H1 (cell line): ENCODE data around the gene MYNN. TPM values are rescaled to one million over a fixed set of nuclear protein-coding genes. Genes with fewer than 3 reads are reported as not detected.

Source experiments
- ATF3 ChIP-seq: IDR thresholded peaks from 2 replicates; pipeline ENCODE4 v1.6.1; 2011; ENCODE audit warnings: low read depth, mild to moderate bottlenecking, low read length; ENCODE audit not compliant: insufficient read depth
- BRCA1 ChIP-seq: IDR thresholded peaks from 2 replicates; pipeline ENCODE4 v1.6.1; 2012; ENCODE audit warnings: low read depth, low read length, improper control_type of control experiment
- CHD1 ChIP-seq: IDR thresholded peaks from 2 replicates; pipeline ENCODE4 v1.6.1; 2012; ENCODE audit warnings: low read depth, low read length, improper control_type of control experiment
- CHD2 ChIP-seq: IDR thresholded peaks from 2 replicates; pipeline ENCODE4 v1.6.1; 2012; ENCODE audit warnings: low read length, improper control_type of control experiment
- CHD7 ChIP-seq: fragments of 300-600 bp; sonication (generic); IDR thresholded peaks from 2 replicates; pipeline ENCODE4 v1.7.1; 2012; ENCODE audit warnings: low read length, moderate library complexity, mild to moderate bottlenecking, inconsistent platforms; ENCODE audit not compliant: insufficient replicate concordance
- CTBP2 ChIP-seq: IDR thresholded peaks from 2 replicates; pipeline ENCODE4 v1.7.0; 2011; ENCODE audit warnings: borderline replicate concordance, mild to moderate bottlenecking, moderate library complexity, mixed read lengths, low read length; ENCODE audit not compliant: insufficient read depth, insufficient read length
- EGR1 ChIP-seq: IDR thresholded peaks from 2 replicates; pipeline ENCODE4 v1.6.1; 2011; ENCODE audit warnings: low read depth, low read length, borderline replicate concordance
- GABPA ChIP-seq: IDR thresholded peaks from 2 replicates; pipeline ENCODE4 v1.6.1; 2011; ENCODE audit warnings: mild to moderate bottlenecking, low read length, moderate library complexity, borderline replicate concordance; ENCODE audit not compliant: insufficient read depth
- HDAC6 ChIP-seq: IDR thresholded peaks from one replicate; pipeline ENCODE4 v1.7.1; 2012; ENCODE audit warnings: low read depth, mild to moderate bottlenecking, inconsistent platforms, low read length, moderate library complexity
- KDM4A ChIP-seq: IDR thresholded peaks from one replicate; pipeline ENCODE4 v1.7.1; 2012; ENCODE audit warnings: low read depth, mild to moderate bottlenecking, moderate library complexity, low read length, inconsistent platforms; ENCODE audit not compliant: severe bottlenecking
- SAP30 ChIP-seq: fragments of 300-600 bp; sonication (generic); IDR thresholded peaks from 2 replicates; pipeline ENCODE4 v1.7.1; 2012; ENCODE audit warnings: low read length, moderate library complexity, mild to moderate bottlenecking, inconsistent platforms; ENCODE audit not compliant: insufficient read depth, insufficient replicate concordance
- polyA plus RNA-seq, 7 experiments: library from polyadenylated mRNA; depleted of rRNA in 3 of 7; stranded (reverse) in 5 of 7; unstranded in 2 of 7; fragments of >200 nt in 5 of 7; fragments of 200-250 nt in 2 of 7; gene quantifications; 1 replicate in 5 of 7; 2 replicates in 1 of 7; 4 replicates in 1 of 7; pipeline versions ENCODE4 v1.2.1 to v1.2.3, GENCODE V29; 2011 to 2013; ENCODE audit warnings: missing spikeins in 2 of 7, mixed read lengths in 2 of 7
- total RNA-seq: library from RNA; stranded (reverse); fragmentation: NEBNext Ultra II Directional; extraction: Animal tissue kit (Norgen Biotek cat#: 25700); gene quantifications from 2 replicates; pipeline ENCODE4 v1.2.1, GENCODE V29; 2021

MYNN gene
- total and polyA plus RNA-seq, 2 of the 8 experiments (the other 6 are each of a cell fraction or from before 2014, with no cell fraction given) = 7.3 to 15.2 TPM

- TF ChIP-seq CHD7 = no peak
- TF ChIP-seq HDAC6 = no peak
- TF ChIP-seq ATF3 = no peak
- TF ChIP-seq CHD1 = no peak
- no peak for TF ChIP-seq SAP30
- no peak for TF ChIP-seq CTBP2
- TF ChIP-seq CHD2 = no peak
- no peak for TF ChIP-seq GABPA
- no peak for TF ChIP-seq KDM4A
- no peak for TF ChIP-seq BRCA1
- no peak for TF ChIP-seq EGR1
These were observed 13.9 kb upstream of the MYNN start (continued) for GRCh38 chr3:169759256-169759655.
